A549 (cell line): Measurements from ENCODE around the gene PDCD4. TPM values are rescaled to one million over a fixed set of nuclear protein-coding genes. Genes with fewer than 3 reads are reported as not detected.

ENCODE experiments used
- ATAC-seq, 2 experiments: fragments of 200-7000 bp in 1 of 2; fragments of >200 bp in 1 of 2; cut with Nextera tagmentation in 1 of 2; cut with Tn5 transposase in 1 of 2; 3 replicates each; pipeline versions ENCODE4 v1.8.0 to v1.9.1; 2018 to 2020; ENCODE audit warnings: mild to moderate bottlenecking in 1 of 2, moderate library complexity in 1 of 2
- CTCF ChIA-PET: fragments of 300-600 bp; sonication (Branson Sonifier 250); formaldehyde crosslinking; extraction: SDS; loops from one replicate; lab custom pipeline; 2021; ENCODE audit warnings: antibody characterized with exemption, inconsistent platforms; lab: Yijun Ruan, JAX
- POLR2A ChIA-PET: fragments of 350-600 bp; formaldehyde crosslinking; extraction: SDS; loops from one replicate; lab custom pipeline; 2021; ENCODE audit warnings: antibody characterized with exemption, inconsistent platforms; lab: Yijun Ruan, JAX
- DNase-seq, 2 experiments: peaks; one replicate each; pipeline versions ENCODE4 v3.0.0 to v3.0.0-alpha.2; 2011 to 2016; ENCODE audit warnings: low read depth in 1 of 2, low spot score in 1 of 2
- FAIRE-seq: peaks from 2 replicates; lab custom pipeline; 2011; peaks lifted over from hg19 to GRCh38; lab: Jason Lieb, UNC
- H3K27ac ChIP-seq, 2 experiments: fragments of >200 bp; sonication (Bioruptor Twin); formaldehyde crosslinking; 3 replicates each; pipeline ENCODE4 v1.5.1; 2016 to 2017
- H3K4me1 ChIP-seq: fragments of >200 bp; sonication (Bioruptor Twin); formaldehyde crosslinking; 3 replicates; pipeline ENCODE4 v1.6.1; 2016
- H3K4me2 ChIP-seq: fragments of >200 bp; sonication (Bioruptor Twin); formaldehyde crosslinking; 3 replicates; pipeline ENCODE4 v1.6.1; 2016
- H3K4me3 ChIP-seq: fragments of >200 bp; sonication (Bioruptor Twin); formaldehyde crosslinking; 3 replicates; pipeline ENCODE4 v1.5.1; 2016
- H3K9me3 ChIP-seq: fragments of >200 bp; sonication (Bioruptor Twin); formaldehyde crosslinking; 3 replicates; pipeline ENCODE4 v1.6.1; 2016
- ATOH8 ChIP-seq: fragments of 250-450 bp; sonication (Bioruptor Pico); IDR thresholded peaks from 2 replicates; pipeline ENCODE4 v1.5.0; 2020; ENCODE audit warnings: low read depth, mild to moderate bottlenecking, moderate library complexity
- CBX2 ChIP-seq: fragments of 200-600 bp; sonication (generic); IDR thresholded peaks from 2 replicates; pipeline ENCODE4 v1.6.1; 2016; ENCODE audit warnings: low read depth, mild to moderate bottlenecking, borderline replicate concordance
- E2F6 ChIP-seq: IDR thresholded peaks from 2 replicates; pipeline ENCODE4 v1.6.1; 2012; ENCODE audit warnings: low read depth, borderline replicate concordance
- EHF ChIP-seq: fragments of 250-450 bp; sonication (Bioruptor Pico); IDR thresholded peaks from 2 replicates; pipeline ENCODE4 v1.5.0; 2020; ENCODE audit warnings: mild to moderate bottlenecking
- EP300 ChIP-seq, 2 experiments: fragments of >200 bp; sonication (Bioruptor Twin); formaldehyde crosslinking; IDR thresholded peaks; 2 replicates in 1 of 2; 3 replicates in 1 of 2; pipeline ENCODE4 v1.6.1; 2016 to 2017
- FOSB ChIP-seq: fragments of 250-450 bp; sonication (Bioruptor Pico); IDR thresholded peaks from 2 replicates; pipeline ENCODE4 v1.5.0; 2020; ENCODE audit warnings: mild to moderate bottlenecking, moderate library complexity
- HDAC2 ChIP-seq: fragments of 200-600 bp; sonication (generic); IDR thresholded peaks from 2 replicates; pipeline ENCODE4 v1.6.1; 2016
- JUNB ChIP-seq: fragments of >200 bp; sonication (Bioruptor Twin); formaldehyde crosslinking; IDR thresholded peaks from 2 replicates; pipeline ENCODE4 v1.6.1; 2016
- MAFK ChIP-seq: fragments of 450-650 bp; IDR thresholded peaks from 2 replicates; pipeline ENCODE4 v1.6.1; 2014; ENCODE audit not compliant: partially characterized antibody
- MYC ChIP-seq: IDR thresholded peaks from 2 replicates; pipeline ENCODE4 v1.6.1; 2012; ENCODE audit warnings: mild to moderate bottlenecking, inconsistent platforms, low read length, improper control_type of control experiment, borderline replicate concordance
- NFE2L2 ChIP-seq: fragments of 150-350 bp; conservative IDR thresholded peaks from 2 replicates; pipeline ENCODE4 v1.6.1; 2014; ENCODE audit warnings: low read length
- PBX3 ChIP-seq: IDR thresholded peaks from 2 replicates; pipeline ENCODE4 v1.6.1; 2012
- POLR2AphosphoS2 ChIP-seq: conservative IDR thresholded peaks from 2 replicates; pipeline ENCODE4 v1.6.1; 2012; ENCODE audit warnings: low read length, improper control_type of control experiment, inconsistent platforms
- RARB ChIP-seq: fragments of 250-450 bp; sonication (Bioruptor Pico); IDR thresholded peaks from 2 replicates; pipeline ENCODE4 v1.8.0; 2021; ENCODE audit warnings: mild to moderate bottlenecking, moderate library complexity
- RFX5 ChIP-seq: fragments of 450-650 bp; IDR thresholded peaks from 2 replicates; pipeline ENCODE4 v1.7.1; 2014; ENCODE audit warnings: antibody characterized with exemption, mild to moderate bottlenecking, moderate library complexity
- RNF2 ChIP-seq: fragments of 200-600 bp; sonication (generic); IDR thresholded peaks from 2 replicates; pipeline ENCODE4 v1.6.1; 2016; ENCODE audit warnings: low read depth, mild to moderate bottlenecking, antibody characterized with exemption, moderate library complexity, borderline replicate concordance
- SMC3 ChIP-seq: fragments of >200 bp; sonication (Bioruptor Twin); formaldehyde crosslinking; IDR thresholded peaks from 3 replicates; pipeline ENCODE4 v1.6.1; 2018; ENCODE audit warnings: inconsistent platforms
- SREBF2 ChIP-seq: fragments of 450-650 bp; IDR thresholded peaks from 2 replicates; pipeline ENCODE4 v1.6.1; 2014; ENCODE audit warnings: mild to moderate bottlenecking, moderate library complexity
- TP53 ChIP-seq: fragments of 250-450 bp; sonication (Bioruptor Pico); IDR thresholded peaks from 2 replicates; pipeline ENCODE4 v1.5.0; 2021; ENCODE audit warnings: mild to moderate bottlenecking, moderate library complexity
- ZNF302 ChIP-seq: fragments of 250-450 bp; sonication (Bioruptor Pico); IDR thresholded peaks from 2 replicates; pipeline ENCODE4 v1.9.0; 2021; ENCODE audit warnings: inconsistent platforms, mild to moderate bottlenecking, moderate library complexity
- WGBS: methylation state at CpG from one replicate; pipeline ENCODE4 v1.1.6; 2017; ENCODE audit errors: missing lambda C conversion rate; 5-methylcytosine and 5-hydroxymethylcytosine counted together
- polyA plus RNA-seq, 4 experiments: library from polyadenylated mRNA; depleted of rRNA in 3 of 4; stranded (reverse); fragments of >200 nt; fragmentation: RNase III in 1 of 4; extraction: RNeasy Plus Mini Kit Qiagen cat#74134 plus additional on column Dnase treatment in 1 of 4; gene quantifications; 2 replicates in 3 of 4; 3 replicates in 1 of 4; pipeline ENCODE4 v1.2.3, GENCODE V29; 2011 to 2017
- TF ChIP-seq, protein P1 (sequence below): fragments of 200-600 bp; sonication (generic); IDR thresholded peaks from 2 replicates; pipeline ENCODE4 v1.6.1; 2016; ENCODE audit warnings: antibody characterized with exemption, mild to moderate bottlenecking, moderate library complexity
- TF ChIP-seq, protein P2 (sequence below): IDR thresholded peaks from 2 replicates; pipeline ENCODE4 v1.6.1; 2012
- TF ChIP-seq, protein P3 (sequence below): fragments of >200 bp; sonication (Bioruptor Twin); formaldehyde crosslinking; IDR thresholded peaks from 2 replicates; pipeline ENCODE4 v1.6.1; 2016
- TF ChIP-seq, protein P4 (sequence below): fragments of >200 bp; sonication (Bioruptor Twin); formaldehyde crosslinking; IDR thresholded peaks from 3 replicates; pipeline ENCODE4 v1.6.1; 2016

Gene PDCD4
- polyA plus RNA-seq, 2 of the 4 experiments (the other 2 are of a cell fraction): 42.7 to 71.4 TPM

- WGBS: 74% methylated on average over 13 of the region's 13 CpGs
- FAIRE-seq (no peak), ATAC-seq (no peak), DNase-seq (no peak)
- Histone ChIP-seq H3K9me3 (no peaks in the 10 kb centered on the region), H3K27ac (no peak overlapping the region), H3K4me3 (no peak overlapping the region), H3K4me2 (no peak overlapping the region), H3K4me1 (no peaks in the 10 kb centered on the region)
- POLR2A ChIA-PET: interaction anchor here (0.6 kb wide), 1 partner anchor 85 kb away, joined by 3 read pairs; no protein-coding TSS in a partner anchor
- CTCF ChIA-PET: no interaction called here
- TF ChIP-seq NFE2L2 (no peak), TP53 (CRISPR knock-in tag) (no peak), ZNF302 (CRISPR knock-in tag) (no peak), RARB (CRISPR knock-in tag) (no peak), JUNB (no peak), MAFK (no peak), PBX3 (no peak), FOSB (CRISPR knock-in tag) (no peak)
- TF ChIP-seq, protein P1, sequence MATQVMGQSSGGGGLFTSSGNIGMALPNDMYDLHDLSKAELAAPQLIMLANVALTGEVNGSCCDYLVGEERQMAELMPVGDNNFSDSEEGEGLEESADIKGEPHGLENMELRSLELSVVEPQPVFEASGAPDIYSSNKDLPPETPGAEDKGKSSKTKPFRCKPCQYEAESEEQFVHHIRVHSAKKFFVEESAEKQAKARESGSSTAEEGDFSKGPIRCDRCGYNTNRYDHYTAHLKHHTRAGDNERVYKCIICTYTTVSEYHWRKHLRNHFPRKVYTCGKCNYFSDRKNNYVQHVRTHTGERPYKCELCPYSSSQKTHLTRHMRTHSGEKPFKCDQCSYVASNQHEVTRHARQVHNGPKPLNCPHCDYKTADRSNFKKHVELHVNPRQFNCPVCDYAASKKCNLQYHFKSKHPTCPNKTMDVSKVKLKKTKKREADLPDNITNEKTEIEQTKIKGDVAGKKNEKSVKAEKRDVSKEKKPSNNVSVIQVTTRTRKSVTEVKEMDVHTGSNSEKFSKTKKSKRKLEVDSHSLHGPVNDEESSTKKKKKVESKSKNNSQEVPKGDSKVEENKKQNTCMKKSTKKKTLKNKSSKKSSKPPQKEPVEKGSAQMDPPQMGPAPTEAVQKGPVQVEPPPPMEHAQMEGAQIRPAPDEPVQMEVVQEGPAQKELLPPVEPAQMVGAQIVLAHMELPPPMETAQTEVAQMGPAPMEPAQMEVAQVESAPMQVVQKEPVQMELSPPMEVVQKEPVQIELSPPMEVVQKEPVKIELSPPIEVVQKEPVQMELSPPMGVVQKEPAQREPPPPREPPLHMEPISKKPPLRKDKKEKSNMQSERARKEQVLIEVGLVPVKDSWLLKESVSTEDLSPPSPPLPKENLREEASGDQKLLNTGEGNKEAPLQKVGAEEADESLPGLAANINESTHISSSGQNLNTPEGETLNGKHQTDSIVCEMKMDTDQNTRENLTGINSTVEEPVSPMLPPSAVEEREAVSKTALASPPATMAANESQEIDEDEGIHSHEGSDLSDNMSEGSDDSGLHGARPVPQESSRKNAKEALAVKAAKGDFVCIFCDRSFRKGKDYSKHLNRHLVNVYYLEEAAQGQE: no peak
- TF ChIP-seq, protein P2, sequence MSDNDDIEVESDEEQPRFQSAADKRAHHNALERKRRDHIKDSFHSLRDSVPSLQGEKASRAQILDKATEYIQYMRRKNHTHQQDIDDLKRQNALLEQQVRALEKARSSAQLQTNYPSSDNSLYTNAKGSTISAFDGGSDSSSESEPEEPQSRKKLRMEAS: no peak
Measured at GRCh38 chr10:110833234-110833940, 38.3 kb upstream of the PDCD4 start.

DNA sequence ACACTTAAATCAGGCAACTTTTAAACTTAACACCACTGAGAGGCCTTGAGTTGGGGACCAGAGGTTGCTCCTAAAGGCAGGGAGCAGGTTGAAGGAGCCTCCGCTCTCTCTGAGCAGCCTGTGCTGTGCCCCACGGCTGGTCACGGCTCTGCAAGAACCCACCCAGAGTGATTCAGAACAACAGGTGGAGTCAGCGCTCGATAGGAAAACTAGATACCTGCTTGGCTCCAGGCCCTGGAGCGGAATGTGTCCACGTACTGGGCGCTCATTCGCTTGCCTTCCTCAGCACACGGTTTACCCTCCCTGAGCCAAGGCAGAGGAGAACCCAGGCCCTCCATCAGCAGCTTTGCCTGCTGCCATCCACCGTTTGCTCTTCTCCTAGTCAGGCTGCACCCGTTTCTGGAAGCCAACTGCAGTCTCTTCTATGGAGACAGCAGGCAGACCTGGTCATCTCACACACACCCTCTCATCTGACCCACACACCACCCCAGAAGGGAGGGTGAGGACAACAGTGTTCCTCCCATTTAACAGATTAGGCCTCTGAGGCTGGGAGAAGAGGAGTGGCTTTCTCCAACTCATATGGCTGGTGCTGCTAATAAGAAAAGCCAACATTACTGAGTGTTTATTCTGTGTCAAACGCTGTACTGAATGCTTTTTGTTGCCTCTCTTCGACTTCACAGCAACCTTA is 37.6 kb upstream of the PDCD4 start:
- 81% methylated on average over 14 of the region's 14 CpGs for WGBS
- CTCF ChIA-PET: no interaction called here
- FAIRE-seq (no peak), DNase-seq (no peak), ATAC-seq (no peak)
- no peak overlapping the region for H3K4me2 ChIP-seq
- H3K27ac ChIP-seq: no peak overlapping the region
- no peaks in the 10 kb centered on the region for H3K4me1 ChIP-seq
- TF ChIP-seq POLR2AphosphoS2: no peak
- H3K4me3 ChIP-seq: no peak overlapping the region
- POLR2A ChIA-PET: no interaction called here
- H3K9me3 ChIP-seq: no peaks in the 10 kb centered on the region

DNA sequence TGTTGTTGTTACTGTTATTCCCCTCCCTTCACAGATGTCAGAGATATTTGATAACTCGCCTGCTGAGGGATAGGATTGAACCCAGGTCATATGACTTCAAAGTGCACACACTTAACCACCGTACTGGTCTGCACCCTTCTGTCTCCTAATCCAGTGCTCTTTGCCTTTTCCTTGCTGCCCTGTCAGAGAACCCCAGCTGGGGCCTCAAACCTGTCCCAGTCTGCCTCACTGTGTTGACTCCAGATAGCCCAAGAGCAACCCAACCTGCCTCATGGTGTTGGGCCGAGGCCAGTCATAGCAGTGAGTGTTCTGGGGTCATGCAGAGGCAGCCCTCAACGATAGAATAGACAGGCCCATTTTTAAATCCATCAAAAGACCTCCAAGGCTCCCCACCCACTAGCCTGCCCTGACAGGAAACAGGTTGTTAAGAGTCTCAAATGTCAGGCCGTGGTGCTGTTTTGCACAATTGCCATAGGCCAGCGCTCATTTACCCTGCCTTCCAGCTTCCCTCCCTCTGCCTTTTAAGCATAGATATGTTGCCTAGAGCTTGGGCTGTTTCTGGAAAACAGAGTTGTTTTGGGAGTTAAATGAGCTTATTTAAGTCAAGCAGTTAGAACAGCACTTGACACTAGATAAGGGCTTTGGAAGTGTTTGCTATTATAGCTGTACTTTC is 37.0 kb upstream of the PDCD4 start:
- FAIRE-seq (no peak), ATAC-seq (no peak), DNase-seq (no peak)
- CTCF ChIA-PET: interaction anchor here (1.0 to 1.1 kb wide), 2 partner anchors 34 to 53 kb away, joined by 3 read pairs; no protein-coding TSS in a partner anchor
- Histone ChIP-seq H3K9me3 (no peaks in the 10 kb centered on the region), H3K27ac (no peak overlapping the region), H3K4me2 (no peak overlapping the region), H3K4me1 (no peaks in the 10 kb centered on the region; the same call in 2 of the 3 replicates), H3K4me3 (no peak overlapping the region)
- POLR2A ChIA-PET: interaction anchor here (0.6 kb wide), 1 partner anchor 14 kb away, joined by 3 read pairs; no protein-coding TSS in a partner anchor
- 81% methylated on average over 6 of the region's 6 CpGs for WGBS
- TF ChIP-seq, protein P3, sequence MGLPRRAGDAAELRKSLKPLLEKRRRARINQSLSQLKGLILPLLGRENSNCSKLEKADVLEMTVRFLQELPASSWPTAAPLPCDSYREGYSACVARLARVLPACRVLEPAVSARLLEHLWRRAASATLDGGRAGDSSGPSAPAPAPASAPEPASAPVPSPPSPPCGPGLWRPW: no peak
- TF ChIP-seq EP300 (IDR thresholded peaks at IDR 0.05) (no peak), ATOH8 (CRISPR knock-in tag) (no peak), SREBF2 (no peak), CBX2 (no peak), E2F6 (no peak), HDAC2 (no peak), NFE2L2 (no peak), EHF (no peak), MYC (no peak), RFX5 (no peak), SMC3 (no peak), RNF2 (no peak)
- TF ChIP-seq, protein P4, sequence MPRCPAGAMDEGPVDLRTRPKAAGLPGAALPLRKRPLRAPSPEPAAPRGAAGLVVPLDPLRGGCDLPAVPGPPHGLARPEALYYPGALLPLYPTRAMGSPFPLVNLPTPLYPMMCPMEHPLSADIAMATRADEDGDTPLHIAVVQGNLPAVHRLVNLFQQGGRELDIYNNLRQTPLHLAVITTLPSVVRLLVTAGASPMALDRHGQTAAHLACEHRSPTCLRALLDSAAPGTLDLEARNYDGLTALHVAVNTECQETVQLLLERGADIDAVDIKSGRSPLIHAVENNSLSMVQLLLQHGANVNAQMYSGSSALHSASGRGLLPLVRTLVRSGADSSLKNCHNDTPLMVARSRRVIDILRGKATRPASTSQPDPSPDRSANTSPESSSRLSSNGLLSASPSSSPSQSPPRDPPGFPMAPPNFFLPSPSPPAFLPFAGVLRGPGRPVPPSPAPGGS: no peak
